ENCODE data around the gene PRKAG2. TPM values are rescaled to one million over a fixed set of nuclear protein-coding genes. Genes with fewer than 3 reads are reported as not detected.

The PRKAG2 gene
- total RNA-seq, 3 donors from 2014 or later, result 32.3 to 56.6 (median 34.4) TPM

GRCh38 chr7:151690606-151691005 is 186.3 kb downstream of the PRKAG2 start:
- TF ChIP-seq POLR2A (IDR thresholded peaks at IDR 0.05) (no peak), CTCF (IDR thresholded peaks at IDR 0.05) (no peak), POLR2AphosphoS5 (IDR thresholded peaks at IDR 0.05) (no peak)
- intact Hi-C loops (cut with DNase I; ENCODE audit: low total_unique reads), result no loop called here
- peaks cover 0 to 20% of the 10 kb centered on the region in 2 donors for H3K4me1 ChIP-seq
- H3K9me3 ChIP-seq, result no peaks in the 10 kb centered on the region
- no peak for DNase-seq (ENCODE audit: low spot score in 2 of 2)
- no peak overlapping the region for H3K27ac ChIP-seq
- H3K4me3 ChIP-seq, result no peak overlapping the region
- no peaks in the 10 kb centered on the region for H3K27me3 ChIP-seq
- no peaks in the 10 kb centered on the region for H3K36me3 ChIP-seq

GRCh38 chr7:151689196-151689971 is 187.5 kb downstream of the PRKAG2 start:
- Histone ChIP-seq H3K36me3 (no peaks in the 10 kb centered on the region), H3K4me1 (peaks cover 0 to 14% of the 10 kb centered on the region in 2 donors), H3K27me3 (no peaks in the 10 kb centered on the region), H3K9me3 (no peaks in the 10 kb centered on the region), H3K27ac (peak overlapping the region; percentile 15 to 66), H3K4me3 (peak overlapping the region in 1 of 3 donors; percentile 21)
- DNase-seq (ENCODE audit: low spot score in 2 of 2), result peak; percentile 66 to 79
- intact Hi-C loops (cut with DNase I; ENCODE audit: low total_unique reads), result no loop called here
- TF ChIP-seq CTCF (IDR thresholded peaks at IDR 0.05), result no peak
- TF ChIP-seq POLR2AphosphoS5 (IDR thresholded peaks at IDR 0.05), result no peak
- no peak for TF ChIP-seq POLR2A (IDR thresholded peaks at IDR 0.05)

- Histone ChIP-seq H3K4me3 (no peak overlapping the region), H3K36me3 (no peaks in the 10 kb centered on the region), H3K27me3 (no peaks in the 10 kb centered on the region), H3K9me3 (no peaks in the 10 kb centered on the region), H3K4me1 (peaks cover 0 to 14% of the 10 kb centered on the region in 2 donors), H3K27ac (peak overlapping the region; percentile 78 to 84)
- intact Hi-C loops (cut with DNase I; ENCODE audit: low total_unique reads), result no loop called here
- DNase-seq (ENCODE audit: low spot score in 2 of 2), result no peak
- no peak for TF ChIP-seq CTCF (IDR thresholded peaks at IDR 0.05)
- TF ChIP-seq POLR2AphosphoS5 (IDR thresholded peaks at IDR 0.05), result no peak
- TF ChIP-seq POLR2A (IDR thresholded peaks at IDR 0.05), result no peak
Observed at GRCh38 chr7:151688236-151688780, 188.6 kb downstream of the PRKAG2 start.

GRCh38 chr7:151687523-151688235 is 189.2 kb downstream of the PRKAG2 start:
- Histone ChIP-seq H3K27ac (peak overlapping the region; percentile 78 to 84), H3K4me3 (peak overlapping the region in 1 of 3 donors; percentile 15), H3K4me1 (peaks cover 0 to 14% of the 10 kb centered on the region in 2 donors), H3K27me3 (no peaks in the 10 kb centered on the region), H3K36me3 (no peaks in the 10 kb centered on the region), H3K9me3 (no peaks in the 10 kb centered on the region)
- DNase-seq (ENCODE audit: low spot score in 2 of 2), result peak; percentile 79 to 82
- TF ChIP-seq POLR2AphosphoS5 (IDR thresholded peaks at IDR 0.05), result peak; percentile 58 to 86 (median 69)
- no peak for TF ChIP-seq POLR2A (IDR thresholded peaks at IDR 0.05)
- TF ChIP-seq CTCF (IDR thresholded peaks at IDR 0.05), result no peak
- intact Hi-C loops (cut with DNase I; ENCODE audit: low total_unique reads), result no loop called here

Measured in breast epithelium (tissue), 4 donors.